ENCODE data around the gene GATAD2A.

Gene GATAD2A

GRCh38 chr19:19407633-19407930 lies 2.1 kb downstream of the GATAD2A start:
- H2AFZ ChIP-seq (ENCODE audit: low read length): no peak overlapping the region
- peak overlapping the region; percentile 99 for H3K4me3 ChIP-seq (ENCODE audit: low read length, poor library complexity, severe bottlenecking)
- peaks cover 6% of the 10 kb centered on the region; the same call in 1 of the 2 replicates for H3K36me3 ChIP-seq (ENCODE audit: insufficient read depth, low read length)
- H3K9me2 ChIP-seq (replicated peaks; ENCODE audit: low read depth, low read length): no peaks in the 10 kb centered on the region
- peaks cover 74% of the 10 kb centered on the region for H4K20me1 ChIP-seq (ENCODE audit: insufficient read depth, low read length, poor library complexity, severe bottlenecking)
- no peaks in the 10 kb centered on the region for H3K9me3 ChIP-seq (ENCODE audit: insufficient read depth, low read depth, low read length)
- no peaks in the 10 kb centered on the region for H3K27me3 ChIP-seq (ENCODE audit: insufficient read depth, low read length, poor library complexity, severe bottlenecking)
- peak overlapping the region; percentile 79 for H3K9ac ChIP-seq (ENCODE audit: low read depth, low read length, poor library complexity, severe bottlenecking)
- H3K4me1 ChIP-seq (ENCODE audit: insufficient read depth, low read length, poor library complexity, severe bottlenecking): peaks cover 47% of the 10 kb centered on the region
- H3K4me2 ChIP-seq (ENCODE audit: low read depth, low read length, poor library complexity, severe bottlenecking): peak overlapping the region; percentile 90
- TF ChIP-seq EZH2phosphoT487 (IDR thresholded peaks at IDR 0.05; ENCODE audit: borderline replicate concordance) (no peak), CTCF (conservative IDR thresholded peaks at IDR 0.05; ENCODE audit: low read length) (no peak)
- H3K79me2 ChIP-seq (ENCODE audit: insufficient read depth, low read length): peaks cover 92% of the 10 kb centered on the region
- peaks cover 13% of the 10 kb centered on the region; the same call in 1 of the 2 replicates for H3F3A ChIP-seq (ENCODE audit: low read depth)

DNA sequence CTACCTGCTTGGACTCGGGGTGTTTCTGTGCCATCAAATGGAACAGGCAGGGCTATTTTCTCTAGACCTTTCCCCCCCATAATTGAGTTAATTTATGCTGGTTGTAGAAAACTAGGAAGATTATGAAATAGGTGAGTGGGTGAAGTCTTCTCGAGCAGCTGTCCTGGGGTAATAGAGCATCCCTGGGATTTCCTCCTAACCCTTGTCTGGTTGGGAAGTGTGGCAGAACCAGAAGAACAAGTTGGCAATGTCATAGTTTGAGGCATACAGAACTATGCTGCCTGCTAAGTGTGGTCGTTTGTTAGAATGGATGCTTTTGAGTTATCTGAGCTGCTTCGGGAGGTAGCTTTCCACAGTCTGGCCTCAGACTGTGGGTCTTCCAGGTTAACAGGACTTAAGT lies 3.7 kb downstream of the GATAD2A start:
- Histone ChIP-seq H3K79me2 (ENCODE audit: insufficient read depth, low read length) (peaks cover 94% of the 10 kb centered on the region), H3F3A (ENCODE audit: low read depth) (peaks cover 7% of the 10 kb centered on the region; the same call in 1 of the 2 replicates), H2AFZ (ENCODE audit: low read length) (no peak overlapping the region), H3K36me3 (ENCODE audit: insufficient read depth, low read length) (peaks cover 6% of the 10 kb centered on the region; the same call in 1 of the 2 replicates), H3K4me2 (ENCODE audit: low read depth, low read length, poor library complexity, severe bottlenecking) (peak overlapping the region; percentile 90), H3K4me1 (ENCODE audit: insufficient read depth, low read length, poor library complexity, severe bottlenecking) (peaks cover 43% of the 10 kb centered on the region), H3K9me3 (ENCODE audit: insufficient read depth, low read depth, low read length) (no peaks in the 10 kb centered on the region), H3K9ac (ENCODE audit: low read depth, low read length, poor library complexity, severe bottlenecking) (peak overlapping the region; percentile 11), H4K20me1 (ENCODE audit: insufficient read depth, low read length, poor library complexity, severe bottlenecking) (peaks cover 76% of the 10 kb centered on the region), H3K4me3 (ENCODE audit: low read length, poor library complexity, severe bottlenecking) (peak overlapping the region; percentile 12), H3K27me3 (ENCODE audit: insufficient read depth, low read length, poor library complexity, severe bottlenecking) (no peaks in the 10 kb centered on the region), H3K9me2 (replicated peaks; ENCODE audit: low read depth, low read length) (no peaks in the 10 kb centered on the region)
- TF ChIP-seq CTCF (conservative IDR thresholded peaks at IDR 0.05; ENCODE audit: low read length) (no peak), EZH2phosphoT487 (IDR thresholded peaks at IDR 0.05; ENCODE audit: borderline replicate concordance) (no peak)

DNA sequence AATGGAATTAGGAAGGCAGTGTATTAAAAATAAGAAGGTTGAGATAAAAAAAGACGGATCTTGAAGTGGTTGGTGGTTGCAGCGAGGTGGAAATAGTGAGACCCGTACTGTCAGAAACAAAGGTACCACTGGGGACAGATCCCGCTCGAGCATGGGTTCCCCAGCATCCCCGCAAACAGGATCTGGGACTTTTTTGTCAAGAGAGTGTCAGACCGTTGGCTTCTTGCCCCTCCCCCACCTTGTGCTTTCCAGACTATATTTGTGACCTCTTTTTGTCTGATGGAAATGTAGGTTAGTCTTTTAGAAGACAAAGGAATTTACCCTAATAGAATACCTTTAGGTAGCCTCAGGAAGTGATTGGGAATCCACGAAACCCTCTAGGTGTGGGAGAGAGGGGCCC lies 4.2 kb downstream of the GATAD2A start:
- no peak overlapping the region for H2AFZ ChIP-seq (ENCODE audit: low read length)
- no peak for TF ChIP-seq EZH2phosphoT487 (IDR thresholded peaks at IDR 0.05; ENCODE audit: borderline replicate concordance)
- no peak for TF ChIP-seq CTCF (conservative IDR thresholded peaks at IDR 0.05; ENCODE audit: low read length)

More for the DNA sequence above, 4.2 kb downstream of the GATAD2A start:
- Histone ChIP-seq H3K4me1 (ENCODE audit: insufficient read depth, low read length, poor library complexity, severe bottlenecking) (peaks cover 43% of the 10 kb centered on the region), H3K36me3 (ENCODE audit: insufficient read depth, low read length) (peaks cover 6% of the 10 kb centered on the region; the same call in 1 of the 2 replicates), H3K4me3 (ENCODE audit: low read length, poor library complexity, severe bottlenecking) (peak overlapping the region; percentile 12), H3K79me2 (ENCODE audit: insufficient read depth, low read length) (peaks cover 94% of the 10 kb centered on the region), H4K20me1 (ENCODE audit: insufficient read depth, low read length, poor library complexity, severe bottlenecking) (peaks cover 81% of the 10 kb centered on the region), H3F3A (ENCODE audit: low read depth) (peaks cover 6% of the 10 kb centered on the region; the same call in 1 of the 2 replicates), H3K9ac (ENCODE audit: low read depth, low read length, poor library complexity, severe bottlenecking) (peak overlapping the region; percentile 11), H3K27me3 (ENCODE audit: insufficient read depth, low read length, poor library complexity, severe bottlenecking) (no peaks in the 10 kb centered on the region), H3K9me2 (replicated peaks; ENCODE audit: low read depth, low read length) (no peaks in the 10 kb centered on the region), H3K4me2 (ENCODE audit: low read depth, low read length, poor library complexity, severe bottlenecking) (peak overlapping the region; percentile 90), H3K9me3 (ENCODE audit: insufficient read depth, low read depth, low read length) (no peaks in the 10 kb centered on the region)

All from Loucy (cell line).